NCI-H1105 (cell line): ENCODE results near the gene VPS52.
A peak's percentile ranks its signal among the peaks of the same experiment; 100 is the strongest.
"Not testable (repeated sequence)": the region's sequence is repeated elsewhere in the genome, so short reads cannot be mapped to it uniquely, and the experiment has no call there.

Experiments
- DNase-seq: peaks from one replicate; lab custom pipeline; 2025; lab: John Stamatoyannopoulos, UW

Gene VPS52

GRCh38 chr6:33305052-33305451 is 33.4 kb upstream of the VPS52 start:
- DNase-seq, result no peak

- no peak for DNase-seq
Measured at GRCh38 chr6:33304216-33304615, 32.5 kb upstream of the VPS52 start.

GRCh38 chr6:33301877-33302276 is 30.2 kb upstream of the VPS52 start:
- no peak for DNase-seq

- DNase-seq, result peak; percentile 91
Measured at GRCh38 chr6:33299237-33299944, 27.7 kb upstream of the VPS52 start.

- peak; percentile 33 for DNase-seq
Measured at GRCh38 chr6:33298773-33299236, 27.1 kb upstream of the VPS52 start, which contains the start of gene RGL2. Gene RGL2 (minus strand): TSS chr6:33298942. CDS start chr6:33298610, 332 bp downstream.

GRCh38 chr6:33297956-33298772 is 26.5 kb upstream of the VPS52 start:
- DNase-seq, result no peak

- DNase-seq, result no peak
Measured at GRCh38 chr6:33297406-33297955, 25.8 kb upstream of the VPS52 start.

- no peak for DNase-seq
Measured at GRCh38 chr6:33296797-33297405, 25.2 kb upstream of the VPS52 start.

GRCh38 chr6:33295621-33296369 is 24.1 kb upstream of the VPS52 start:
- DNase-seq, result no peak

- DNase-seq, result no peak
Measured at GRCh38 chr6:33294086-33294823, 22.6 kb upstream of the VPS52 start.

- no peak for DNase-seq
Measured at GRCh38 chr6:33292996-33293682, 21.5 kb upstream of the VPS52 start.

GRCh38 chr6:33290459-33290858 is 18.8 kb upstream of the VPS52 start:
- no peak for DNase-seq

- no peak for DNase-seq
Measured at GRCh38 chr6:33289784-33290315, 18.2 kb upstream of the VPS52 start.

GRCh38 chr6:33288921-33289783 is 17.5 kb upstream of the VPS52 start, which contains the start of the genes PFDN6 and WDR46:
Gene PFDN6 (plus strand): TSS chr6:33289601. CDS start chr6:33289857, 256 bp downstream.
Gene WDR46 (minus strand): TSS chr6:33289239. CDS start chr6:33289170, 69 bp downstream.
- DNase-seq, result peak; percentile 77

- no peak for DNase-seq
Measured at GRCh38 chr6:33288141-33288920, 16.7 kb upstream of the VPS52 start.

GRCh38 chr6:33286946-33287914 is 15.6 kb upstream of the VPS52 start:
- DNase-seq, result no peak

- DNase-seq, result not testable (repeated sequence)
Measured at GRCh38 chr6:33285214-33285613, 13.5 kb upstream of the VPS52 start.
